CD4-positive, alpha-beta T cell treated with Interleukin-17A for 1 hour (primary cell): Measurements from ENCODE around the gene PUSL1.

Experiments
- DNase-seq: peaks from one replicate; pipeline ENCODE4 v3.0.0-alpha.2; 2020

Gene PUSL1

DNA sequence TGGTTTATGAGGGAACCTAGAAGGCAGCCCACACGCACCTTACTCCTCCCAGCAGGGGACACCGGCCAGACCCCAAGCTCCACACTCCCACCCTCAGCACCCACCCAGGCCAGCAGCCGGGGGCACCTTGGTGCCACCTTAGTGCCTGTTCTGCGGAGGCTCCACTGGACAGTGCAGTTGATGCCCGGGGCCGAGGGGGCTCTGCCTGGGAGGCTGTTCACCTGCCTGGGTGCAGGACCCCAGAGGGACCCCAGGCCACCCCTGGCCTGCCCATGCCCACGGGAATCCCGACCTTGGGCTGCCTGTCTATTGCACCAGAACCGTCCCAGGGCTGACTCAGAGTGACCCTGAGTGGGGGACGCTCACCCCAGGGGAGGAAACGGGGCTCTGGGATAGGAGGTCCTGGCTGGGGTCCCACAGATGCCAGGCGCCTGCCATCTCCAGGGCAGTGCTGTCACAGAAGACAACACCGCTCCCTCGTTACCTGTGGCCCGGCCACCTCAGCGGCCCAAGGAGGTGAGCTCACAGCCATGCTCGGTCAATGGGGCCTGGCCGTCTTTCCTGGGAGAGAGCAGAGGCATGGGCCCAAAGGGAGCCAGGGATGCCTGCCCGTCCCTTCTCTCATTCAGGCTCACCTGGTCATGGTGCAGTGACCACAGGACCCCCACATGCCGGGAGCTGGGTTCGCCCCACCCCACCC is 27.5 kb upstream of the PUSL1 start:
- DNase-seq: no peak

DNA sequence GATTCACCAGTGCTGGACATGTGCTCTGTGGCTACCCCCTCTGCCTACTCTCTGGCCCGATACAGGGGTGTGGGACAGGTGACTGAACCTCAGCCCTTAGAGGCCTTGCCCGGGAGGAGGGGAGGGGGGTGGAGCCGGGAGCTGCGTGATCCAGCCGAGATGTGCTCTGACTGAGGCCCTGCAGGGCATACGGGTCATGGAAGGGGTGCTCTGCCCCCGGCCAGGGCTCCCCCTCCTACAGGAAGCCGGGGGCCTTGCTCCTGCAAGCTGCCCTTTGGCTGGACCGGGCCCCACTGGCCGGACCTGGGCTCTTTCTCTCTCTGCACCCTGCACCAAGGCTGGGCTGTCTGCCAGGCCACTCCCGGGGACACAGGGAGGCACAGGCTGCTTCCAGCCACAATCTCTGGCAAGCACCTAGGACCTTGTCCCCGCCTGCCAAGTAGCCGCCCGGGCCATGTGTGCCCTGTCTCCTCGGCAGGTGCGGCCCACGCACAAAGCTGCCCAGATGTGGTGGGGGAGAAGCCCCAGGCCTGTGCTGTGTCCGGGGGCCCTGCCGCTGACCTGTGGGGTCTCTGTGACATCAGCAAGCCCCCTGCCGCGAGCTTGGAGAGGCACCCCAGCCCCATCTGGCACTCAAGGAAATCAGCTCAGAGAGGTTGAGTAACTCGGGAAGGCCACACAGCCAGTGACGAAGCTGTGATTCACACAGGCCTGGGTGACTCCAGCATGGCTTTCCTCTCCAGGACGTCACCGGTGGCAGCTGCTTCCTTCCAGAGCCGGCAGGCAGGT is 26.7 kb upstream of the PUSL1 start:
- DNase-seq: no peak

DNA sequence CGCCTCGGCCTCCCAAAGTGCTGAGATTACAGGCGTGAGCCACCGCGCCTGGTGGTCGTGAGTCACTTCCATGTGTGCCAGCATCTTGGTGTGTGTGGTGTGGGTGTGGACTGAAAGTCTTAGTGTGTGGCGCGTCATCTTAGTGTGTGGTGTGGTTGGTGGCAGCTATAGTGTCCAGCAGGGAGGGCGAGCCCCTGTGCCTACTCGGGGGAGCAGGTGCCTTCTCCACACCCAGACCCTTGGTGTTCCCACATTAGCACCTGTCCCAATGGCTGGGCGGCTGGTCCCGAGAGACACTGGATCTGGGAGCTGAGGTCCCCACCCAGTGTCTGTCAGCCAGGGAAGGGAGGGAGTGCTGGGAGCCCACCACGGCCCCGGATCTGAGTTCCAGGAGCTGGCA is 25.4 kb upstream of the PUSL1 start:
- DNase-seq: no peak

DNA sequence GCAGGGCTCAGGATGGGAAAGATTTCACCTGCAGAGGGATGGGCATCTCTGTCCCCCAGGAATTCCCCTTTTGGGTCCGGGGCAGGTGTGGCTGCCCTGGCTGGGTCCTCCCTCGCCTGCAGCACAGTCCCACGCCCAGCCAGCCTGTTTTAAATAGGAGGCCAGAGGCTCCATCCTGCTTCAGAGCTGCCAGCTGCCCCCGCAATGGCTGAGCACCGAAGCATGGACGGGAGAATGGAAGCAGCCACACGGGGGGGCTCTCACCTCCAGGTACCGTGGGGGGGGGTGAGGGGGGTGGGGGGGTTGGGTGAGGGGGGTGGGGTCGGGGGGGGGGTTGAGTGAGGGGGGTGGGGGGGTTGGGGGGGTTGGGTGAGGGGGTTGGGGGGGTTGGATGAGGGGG is 24.6 kb upstream of the PUSL1 start:
- DNase-seq: no peak

DNA sequence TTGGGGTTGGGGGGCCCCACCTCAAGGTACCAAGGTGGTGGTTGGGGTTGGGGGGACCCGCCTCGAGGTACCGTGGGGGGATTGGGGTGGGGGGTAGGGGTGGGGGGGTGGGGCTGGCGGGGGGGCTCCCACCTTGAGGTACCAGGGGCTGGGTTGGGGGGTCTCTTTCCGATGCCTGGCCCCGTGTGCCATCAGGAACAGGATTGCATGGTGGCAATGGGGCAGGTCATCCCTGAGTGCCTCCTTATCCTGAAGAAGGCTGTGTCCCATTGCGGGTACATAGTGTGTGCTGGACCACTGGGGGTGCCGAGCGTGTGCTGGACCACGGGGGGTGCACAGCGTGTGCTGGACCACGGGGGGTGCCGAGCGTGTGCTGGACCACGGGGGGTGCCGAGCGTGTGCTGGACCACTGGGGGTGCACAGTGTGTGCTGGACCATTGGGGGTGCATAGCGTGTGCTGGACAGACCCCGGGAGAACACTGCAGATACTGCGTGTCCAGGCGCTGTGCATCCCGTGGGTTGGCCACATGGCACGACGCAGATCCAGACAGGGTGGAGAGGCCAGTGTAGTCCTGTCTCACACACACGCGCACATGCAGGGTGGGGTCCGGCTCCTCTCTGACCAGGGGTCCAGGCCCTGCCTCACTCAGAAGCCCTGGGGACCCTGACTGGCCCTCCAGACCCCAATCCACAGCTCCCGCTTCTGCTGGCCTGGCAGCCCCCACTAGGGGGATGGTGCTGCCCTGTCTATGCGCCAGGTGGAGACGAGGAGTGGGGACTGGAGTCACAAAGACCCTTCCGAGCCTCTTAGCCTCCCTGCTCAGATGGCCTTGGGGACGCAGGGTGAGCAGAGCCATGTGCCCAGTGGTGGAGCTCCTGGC is 23.9 kb upstream of the PUSL1 start:
- no peak for DNase-seq

DNA sequence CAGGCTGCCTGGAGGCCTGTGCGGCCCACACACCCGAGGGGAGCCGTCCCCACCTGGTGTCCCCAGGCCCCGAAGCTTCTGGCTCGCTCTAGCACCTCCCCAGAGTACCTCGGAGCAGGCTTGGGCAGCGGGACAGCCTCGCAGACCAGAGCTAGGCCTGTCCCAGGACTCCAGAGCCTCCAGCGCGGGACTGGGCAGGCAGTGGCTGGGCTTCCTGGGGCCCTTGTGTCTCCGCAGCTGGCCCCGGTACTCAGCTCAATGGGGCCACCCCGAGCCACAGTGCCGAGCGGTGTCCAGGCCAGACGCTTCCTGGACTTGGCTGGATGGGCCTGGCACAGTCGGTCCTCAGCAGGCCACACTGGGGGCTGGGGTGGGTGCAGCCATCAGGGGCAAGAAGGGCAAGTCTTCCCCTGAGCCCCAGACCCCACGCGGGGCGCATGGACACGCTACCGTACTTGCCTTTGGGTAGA is 23.3 kb upstream of the PUSL1 start:
- DNase-seq: no peak

DNA sequence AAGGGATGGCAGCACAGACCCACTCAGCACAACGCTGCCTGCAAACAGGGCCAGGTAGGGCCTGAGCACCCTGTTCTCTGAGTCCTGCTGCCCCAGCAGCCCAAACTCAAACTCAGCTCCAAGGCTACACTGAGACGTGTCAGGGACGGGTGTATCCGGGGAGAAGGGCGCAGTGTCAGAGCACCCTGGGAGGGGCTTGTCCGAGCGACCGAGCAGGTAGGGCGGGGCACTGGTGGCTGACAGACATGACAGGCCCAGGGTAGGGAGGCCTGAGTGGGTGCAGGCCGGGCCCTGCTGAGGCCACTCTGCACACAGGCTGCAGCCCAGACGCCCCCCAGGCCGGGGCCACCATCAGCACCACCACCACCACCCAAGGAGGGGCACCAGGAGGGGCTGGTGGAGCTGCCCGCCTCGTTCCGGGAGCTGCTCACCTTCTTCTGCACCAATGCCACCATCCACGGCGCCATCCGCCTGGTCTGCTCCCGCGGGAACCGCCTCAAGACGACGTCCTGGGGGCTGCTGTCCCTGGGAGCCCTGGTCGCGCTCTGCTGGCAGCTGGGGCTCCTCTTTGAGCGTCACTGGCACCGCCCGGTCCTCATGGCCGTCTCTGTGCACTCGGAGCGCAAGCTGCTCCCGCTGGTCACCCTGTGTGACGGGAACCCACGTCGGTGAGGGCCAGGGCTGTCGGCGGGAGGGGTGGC is 22.6 kb upstream of the PUSL1 start:
- no peak for DNase-seq

DNA sequence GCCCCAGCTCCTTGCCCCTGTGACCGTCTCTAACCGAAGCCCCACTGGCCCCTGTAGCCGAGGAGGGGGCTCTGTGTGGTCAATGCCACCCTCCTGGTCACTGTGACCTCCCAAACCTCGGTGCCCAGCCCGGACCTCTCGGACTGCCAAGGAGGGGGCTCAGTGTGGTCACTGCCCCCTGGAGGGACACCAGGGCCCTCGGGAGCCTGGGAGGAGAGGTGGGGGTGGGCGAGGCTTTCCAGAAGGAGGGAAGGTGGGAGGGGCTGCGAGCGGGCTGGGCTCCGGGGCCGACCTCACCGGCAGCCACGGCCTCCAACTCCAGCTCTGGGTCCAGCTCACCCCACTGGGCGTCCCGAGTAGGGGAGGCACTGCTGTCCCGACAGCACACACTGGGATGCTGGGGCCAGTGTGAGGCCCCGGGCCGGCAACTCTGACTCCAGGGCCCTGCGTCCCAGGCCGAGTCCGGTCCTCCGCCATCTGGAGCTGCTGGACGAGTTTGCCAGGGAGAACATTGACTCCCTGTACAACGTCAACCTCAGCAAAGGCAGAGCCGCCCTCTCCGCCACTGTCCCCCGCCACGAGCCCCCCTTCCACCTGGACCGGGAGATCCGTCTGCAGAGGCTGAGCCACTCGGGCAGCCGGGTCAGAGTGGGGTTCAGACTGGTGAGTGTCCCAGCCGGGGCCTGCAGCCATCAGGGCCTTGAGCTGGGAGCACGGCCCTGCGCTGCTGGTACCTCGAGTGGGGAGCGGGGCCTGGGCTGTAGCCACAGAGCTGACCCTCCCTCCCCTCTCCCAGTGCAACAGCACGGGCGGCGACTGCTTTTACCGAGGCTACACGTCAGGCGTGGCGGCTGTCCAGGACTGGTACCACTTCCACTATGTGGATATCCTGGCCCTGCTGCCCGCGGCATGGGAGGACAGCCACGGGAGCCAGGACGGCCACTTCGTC is 21.8 kb upstream of the PUSL1 start:
- no peak for DNase-seq

DNA sequence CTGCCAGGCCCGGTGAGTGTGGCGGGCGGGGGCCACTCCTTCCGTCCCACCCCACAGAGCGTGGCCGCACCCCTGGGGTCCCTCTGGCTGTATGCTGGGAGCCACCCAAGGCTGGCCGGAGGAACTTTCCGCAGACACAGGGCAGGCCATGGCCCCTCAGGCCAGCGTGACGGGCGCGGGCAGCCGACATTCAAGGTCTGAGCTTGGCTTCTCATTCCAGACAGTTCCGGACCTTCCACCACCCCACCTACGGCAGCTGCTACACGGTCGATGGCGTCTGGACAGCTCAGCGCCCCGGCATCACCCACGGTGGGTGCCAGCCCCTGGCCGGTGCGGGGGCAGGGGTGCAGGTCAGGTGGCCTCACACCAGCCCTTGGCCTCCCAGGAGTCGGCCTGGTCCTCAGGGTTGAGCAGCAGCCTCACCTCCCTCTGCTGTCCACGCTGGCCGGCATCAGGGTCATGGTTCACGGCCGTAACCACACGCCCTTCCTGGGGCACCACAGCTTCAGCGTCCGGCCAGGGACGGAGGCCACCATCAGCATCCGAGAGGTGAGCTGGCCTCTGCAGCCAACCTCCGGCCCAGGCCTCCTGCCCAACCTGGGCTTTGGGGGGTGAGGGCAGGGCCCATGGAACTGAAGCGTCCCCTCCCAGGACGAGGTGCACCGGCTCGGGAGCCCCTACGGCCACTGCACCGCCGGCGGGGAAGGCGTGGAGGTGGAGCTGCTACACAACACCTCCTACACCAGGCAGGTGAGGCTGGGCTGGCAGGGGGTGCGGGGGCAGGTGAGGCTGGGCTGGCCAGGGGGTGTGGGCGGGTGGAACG is 20.9 kb upstream of the PUSL1 start:
- no peak for DNase-seq

DNA sequence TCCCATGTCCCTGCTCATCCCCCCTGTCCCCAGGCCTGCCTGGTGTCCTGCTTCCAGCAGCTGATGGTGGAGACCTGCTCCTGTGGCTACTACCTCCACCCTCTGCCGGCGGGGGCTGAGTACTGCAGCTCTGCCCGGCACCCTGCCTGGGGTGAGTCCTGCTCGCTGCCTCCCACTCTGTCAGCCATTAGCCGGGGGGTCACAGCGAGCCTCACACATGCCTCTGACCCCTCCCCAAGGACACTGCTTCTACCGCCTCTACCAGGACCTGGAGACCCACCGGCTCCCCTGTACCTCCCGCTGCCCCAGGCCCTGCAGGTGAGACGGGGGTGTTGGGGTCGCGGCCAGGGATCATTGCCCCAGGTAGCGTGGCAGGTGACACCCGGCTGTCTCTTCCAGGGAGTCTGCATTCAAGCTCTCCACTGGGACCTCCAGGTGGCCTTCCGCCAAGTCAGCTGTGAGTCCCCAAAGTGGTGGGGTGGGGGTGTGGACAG is 18.1 kb upstream of the PUSL1 start:
- peak; percentile 77 for DNase-seq

DNA sequence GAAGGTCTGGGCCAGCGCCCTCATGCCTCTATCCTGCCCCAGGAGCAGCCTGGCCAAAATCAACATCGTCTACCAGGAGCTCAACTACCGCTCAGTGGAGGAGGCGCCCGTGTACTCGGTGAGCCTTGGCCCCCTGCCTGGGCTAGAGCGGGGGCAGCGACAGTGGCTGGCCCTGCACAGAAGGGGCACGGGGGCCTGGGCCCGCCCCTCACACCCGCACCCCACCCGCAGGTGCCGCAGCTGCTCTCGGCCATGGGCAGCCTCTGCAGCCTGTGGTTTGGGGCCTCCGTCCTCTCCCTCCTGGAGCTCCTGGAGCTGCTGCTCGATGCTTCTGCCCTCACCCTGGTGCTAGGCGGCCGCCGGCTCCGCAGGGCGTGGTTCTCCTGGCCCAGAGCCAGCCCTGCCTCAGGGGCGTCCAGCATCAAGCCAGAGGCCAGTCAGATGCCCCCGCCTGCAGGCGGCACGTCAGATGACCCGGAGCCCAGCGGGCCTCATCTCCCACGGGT is 17.3 kb upstream of the PUSL1 start:
- DNase-seq: no peak

DNA sequence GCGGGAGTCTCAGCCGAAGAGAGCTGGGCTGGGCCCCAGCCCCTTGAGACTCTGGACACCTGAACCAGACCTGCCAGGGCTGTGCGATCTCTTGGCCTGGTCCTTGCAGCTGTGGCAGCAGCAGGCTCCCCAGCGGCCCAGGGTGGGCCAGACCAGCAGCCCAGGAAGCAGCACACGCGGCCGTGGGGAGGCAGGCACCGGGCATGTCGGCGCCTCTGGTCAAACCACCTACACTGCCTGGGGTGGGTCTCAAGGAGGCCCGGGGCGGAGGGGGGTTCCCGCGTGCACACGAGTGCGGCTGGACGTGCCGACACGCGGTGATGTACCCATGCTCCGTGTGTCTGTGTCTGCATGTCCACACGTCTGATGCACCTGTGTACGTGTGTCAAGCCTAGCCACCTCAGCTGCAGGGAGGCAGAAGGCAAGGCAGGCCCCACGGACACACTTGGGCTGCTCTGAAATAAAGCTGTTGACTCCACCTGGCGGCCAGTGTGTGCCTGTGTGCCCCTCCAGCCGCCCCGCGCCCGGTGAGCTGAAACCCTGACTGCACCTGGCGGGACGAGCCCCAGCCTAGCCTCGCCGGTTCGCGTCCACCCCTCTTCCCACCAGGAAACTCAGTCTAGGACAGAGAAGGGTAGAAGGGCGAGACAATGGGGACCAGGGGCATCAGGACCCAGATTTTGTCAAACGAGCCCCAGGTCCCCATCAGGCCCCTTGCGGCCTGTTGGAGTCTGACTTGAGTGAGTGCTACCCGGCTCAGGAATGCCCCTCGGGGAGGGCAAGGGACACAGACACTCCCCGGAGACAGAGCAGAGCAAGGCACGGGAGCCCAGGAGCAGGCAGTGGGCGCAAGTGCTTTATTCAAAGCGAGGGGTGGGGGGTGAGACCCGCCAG is 16.6 kb upstream of the PUSL1 start:
- DNase-seq: peak; percentile 76

DNA sequence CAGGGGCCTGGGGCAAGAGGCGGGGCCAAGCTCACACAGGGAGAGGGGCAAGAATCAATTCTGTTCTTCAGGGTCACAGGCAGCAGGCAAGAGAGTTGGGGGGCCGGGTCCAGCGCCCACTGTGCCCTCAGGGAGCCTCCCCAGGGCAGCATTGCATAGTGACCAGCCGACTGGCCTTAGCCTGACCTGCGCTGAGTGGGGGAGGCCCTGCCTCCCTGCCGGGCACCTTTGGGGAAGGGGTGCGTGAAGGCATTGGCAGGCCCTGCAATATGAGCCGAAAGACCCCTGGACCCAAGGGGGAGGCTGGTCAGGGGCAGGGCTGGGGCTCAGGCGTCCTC is 16.0 kb upstream of the PUSL1 start:
- DNase-seq: no peak

DNA sequence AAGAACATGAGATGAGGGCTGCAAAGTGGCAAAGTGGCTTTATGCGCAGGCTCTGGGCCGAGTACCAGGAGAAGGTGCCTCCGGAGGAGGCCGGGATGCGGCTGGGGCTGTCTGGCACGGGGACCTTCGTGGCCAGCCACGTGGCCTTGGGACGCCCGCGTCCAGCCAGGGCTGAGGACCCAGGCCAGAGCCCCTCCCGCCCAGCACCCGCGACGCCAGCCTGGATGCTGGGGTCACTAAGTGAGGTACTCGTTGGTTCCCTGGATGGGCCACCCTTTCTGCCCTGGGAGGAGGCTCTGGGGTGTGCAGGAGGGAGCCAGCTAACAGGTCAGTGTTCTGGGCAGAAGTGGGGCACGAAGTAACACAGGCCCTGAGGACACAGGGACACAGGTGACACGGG is 15.5 kb upstream of the PUSL1 start:
- DNase-seq: no peak

DNA sequence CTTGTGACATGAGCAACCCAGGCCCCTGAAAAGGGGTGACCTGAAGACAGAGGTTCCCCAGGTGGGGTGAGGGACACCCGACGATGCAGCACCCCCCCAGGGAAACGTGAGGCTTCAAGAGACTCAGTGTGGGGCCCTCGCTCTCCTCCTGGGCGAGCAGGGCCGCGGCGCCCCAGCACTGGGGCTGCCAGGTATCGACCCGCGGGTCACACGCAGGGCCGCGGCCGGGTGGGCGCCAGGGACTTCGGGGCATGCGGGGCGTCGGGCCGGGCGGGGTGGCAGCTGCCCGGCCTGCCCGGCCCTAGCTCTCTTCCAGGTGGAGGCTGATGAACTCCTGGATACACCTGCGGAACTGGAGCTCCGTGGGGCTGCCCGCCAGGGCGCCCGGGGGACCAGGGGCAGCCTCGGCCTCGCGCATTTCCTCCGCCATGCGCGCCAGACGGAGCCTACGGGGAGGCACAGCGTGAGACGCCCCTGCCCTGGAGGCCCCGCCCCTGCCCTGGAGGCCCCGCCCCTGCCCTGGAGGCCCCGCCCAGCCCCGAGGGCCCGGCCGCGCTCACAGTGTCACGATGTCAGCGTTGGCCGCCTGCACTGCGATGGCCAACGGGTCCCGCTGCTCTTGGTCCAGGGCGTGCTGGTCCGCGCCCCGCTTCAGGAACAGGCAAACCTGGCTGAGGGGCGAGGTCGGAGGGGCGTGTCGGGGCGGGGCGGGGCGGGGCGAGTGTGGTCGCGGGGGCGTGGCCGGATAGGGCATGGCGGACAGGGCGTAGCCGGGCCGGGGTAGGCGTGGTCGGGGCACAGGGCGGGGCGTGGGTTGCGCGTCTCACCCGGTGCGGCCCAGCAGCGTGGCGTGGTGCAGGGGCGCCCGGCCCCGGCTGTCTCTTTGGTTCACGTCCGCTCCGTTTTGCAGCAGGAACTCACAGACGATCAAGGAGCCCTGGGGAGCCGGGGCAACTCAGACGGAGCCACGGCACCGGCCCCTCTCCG is 14.8 kb upstream of the PUSL1 start:
- no peak for DNase-seq

DNA sequence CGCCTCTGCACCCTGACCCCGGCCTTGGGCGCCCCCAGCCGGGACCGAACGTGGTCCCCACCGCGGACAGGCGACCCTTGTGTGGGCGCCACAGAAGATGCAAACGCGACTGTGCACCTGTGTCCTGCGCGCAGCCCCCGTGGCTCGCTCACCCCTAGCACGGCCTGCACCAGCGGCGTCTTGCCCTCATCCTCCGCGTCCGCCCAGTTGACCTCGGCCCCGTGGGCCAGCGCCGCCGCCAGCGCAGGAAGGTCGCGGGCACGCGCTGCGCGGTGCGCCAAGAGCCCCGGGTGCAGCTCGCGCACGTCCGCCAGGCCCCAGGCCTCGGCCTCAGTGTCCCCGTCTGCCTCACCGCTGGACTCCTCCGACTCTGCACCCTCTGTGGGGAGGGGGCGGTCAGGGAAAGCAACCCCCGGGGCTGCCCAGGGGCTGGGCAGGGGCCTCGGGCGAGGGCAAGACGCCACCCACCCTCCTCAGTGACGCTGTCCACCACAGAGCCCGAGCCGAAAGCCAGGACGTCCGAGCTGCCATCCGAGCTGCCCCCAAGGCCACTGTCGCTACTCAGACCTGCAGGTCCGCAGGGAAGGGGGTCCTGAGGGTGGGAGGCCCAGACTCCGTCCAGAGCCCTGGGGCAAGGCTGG is 14.0 kb upstream of the PUSL1 start:
- no peak for DNase-seq

DNA sequence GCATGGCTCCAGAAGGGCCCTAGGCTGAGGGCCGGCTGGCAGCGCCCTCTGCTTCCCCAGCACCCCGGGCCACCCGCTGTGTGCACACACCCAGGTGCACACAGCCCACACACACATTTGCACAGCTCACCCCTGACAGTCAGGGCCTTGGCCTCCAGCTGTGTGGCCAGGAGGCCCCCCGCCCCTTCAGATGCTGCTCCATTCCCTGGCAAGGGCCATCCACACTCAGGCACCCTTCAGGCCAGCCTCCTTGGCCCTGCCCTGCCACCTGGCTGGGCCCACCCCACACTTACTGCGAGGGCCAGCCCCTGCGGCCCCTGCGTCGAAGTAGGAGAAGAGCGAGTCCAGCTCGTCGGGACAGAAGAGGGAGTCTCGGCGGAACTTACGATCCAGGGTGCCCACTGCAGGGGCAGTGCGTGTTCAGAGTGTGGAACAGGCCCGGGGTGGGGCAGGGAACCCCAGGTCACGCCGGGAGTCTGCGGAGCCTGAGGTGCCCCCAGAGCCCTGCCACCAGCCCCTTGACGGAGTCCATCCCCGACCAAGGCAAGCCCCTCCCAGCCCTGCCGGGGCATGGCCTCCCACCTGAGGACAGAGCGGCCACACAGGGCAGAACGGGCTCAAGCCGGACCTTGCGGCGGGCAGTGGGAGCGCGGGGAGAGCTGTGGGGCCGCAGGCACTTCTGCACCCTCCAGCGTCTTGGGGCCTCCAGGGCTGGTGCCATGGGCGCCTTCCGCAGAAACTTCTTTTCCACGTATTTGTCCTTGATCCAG is 13.1 kb upstream of the PUSL1 start:
- DNase-seq: no peak
